ENCODE measurements around the gene ZBTB7C.

Gene ZBTB7C

DNA sequence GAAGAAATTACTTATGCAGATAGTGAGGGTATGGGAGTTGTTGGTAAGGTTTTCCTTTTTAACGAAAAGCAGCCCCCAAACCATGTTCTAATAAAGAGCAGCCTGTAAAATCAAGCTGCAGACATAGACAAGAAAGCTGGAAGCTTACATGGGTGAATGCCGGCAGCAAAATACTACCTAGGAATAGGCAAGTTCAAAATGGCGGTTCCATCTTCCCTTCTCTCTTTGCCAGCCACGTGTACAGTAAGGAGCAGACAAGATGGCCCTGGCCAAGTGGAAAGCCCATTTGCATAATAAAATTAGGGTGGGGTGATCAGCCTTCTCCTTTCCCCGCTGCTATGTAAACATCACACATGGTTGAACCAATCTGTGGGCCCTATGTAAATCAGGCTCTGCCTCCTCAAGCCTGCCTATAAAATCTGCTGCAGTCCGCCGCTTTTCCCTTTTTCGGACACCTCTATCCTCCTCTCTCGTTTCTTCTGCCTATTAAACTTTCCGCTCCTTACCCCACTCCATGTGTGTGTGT is 155.0 kb downstream of the ZBTB7C start:
- no peak for DNase-seq (ENCODE audit: low read depth)

DNA sequence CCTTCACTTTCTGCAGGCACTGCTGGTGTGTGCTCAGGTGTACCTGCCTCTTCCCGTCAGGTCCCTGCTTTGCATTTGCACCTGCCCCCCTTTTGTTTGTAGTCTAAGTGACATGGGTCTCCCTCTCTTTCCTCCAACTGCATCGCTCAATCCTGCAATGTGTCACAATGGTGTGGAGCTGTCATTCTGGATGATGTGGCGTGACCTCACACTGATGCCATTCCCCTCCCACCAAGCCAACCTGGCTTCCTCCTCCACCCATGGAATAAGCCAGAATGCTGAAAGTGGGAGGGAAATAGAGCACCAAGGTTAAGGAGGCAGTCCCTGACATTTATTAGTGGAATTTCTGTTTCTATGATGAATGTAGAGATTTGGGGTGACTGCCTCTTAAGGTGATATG is 156.7 kb downstream of the ZBTB7C start:
- no peak for DNase-seq (ENCODE audit: low read depth)

DNA sequence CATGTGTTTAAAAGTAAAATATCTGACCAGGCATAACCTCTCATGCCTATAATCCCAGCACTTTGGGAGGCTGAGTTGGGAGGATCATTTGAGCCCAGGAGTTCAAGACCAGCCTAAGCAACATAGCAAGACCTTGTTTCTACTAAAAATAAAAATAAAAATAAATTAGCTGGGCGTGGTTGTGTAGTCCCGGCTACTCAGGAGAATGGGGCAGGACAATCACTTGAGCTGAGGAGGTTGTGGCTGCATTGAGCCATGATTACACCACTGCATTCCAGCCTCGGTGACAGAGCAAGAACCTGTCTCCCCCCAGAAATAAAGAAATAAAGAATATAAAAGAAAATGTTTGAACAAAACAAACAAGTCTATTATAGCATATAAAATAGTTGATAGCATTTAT is 158.3 kb downstream of the ZBTB7C start:
- no peak for DNase-seq (ENCODE audit: low read depth)

GRCh38 chr18:48250362-48250907 is 158.7 kb downstream of the ZBTB7C start:
- no peak for DNase-seq (ENCODE audit: low read depth)

DNA sequence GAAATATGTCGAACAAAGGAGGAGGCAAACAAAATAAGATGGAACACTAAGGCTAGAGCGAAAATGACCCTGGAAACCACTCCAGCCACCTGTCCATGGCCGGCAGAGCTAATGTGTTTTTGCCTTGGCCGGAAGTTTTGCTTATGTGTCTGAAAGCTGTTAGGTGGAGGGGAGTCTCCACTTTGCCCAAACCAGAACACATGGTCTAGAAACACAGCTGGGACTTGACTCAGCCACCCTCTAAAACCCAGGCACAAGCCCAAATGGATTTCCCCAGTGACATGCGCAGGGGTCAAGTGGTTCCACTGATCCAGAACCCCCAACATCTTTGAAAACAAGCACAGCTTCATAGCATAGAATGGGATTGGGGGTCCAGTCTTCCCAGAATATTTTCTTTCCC is 159.3 kb downstream of the ZBTB7C start:
- DNase-seq (ENCODE audit: low read depth): no peak

GRCh38 chr18:48244530-48244929 is 164.7 kb downstream of the ZBTB7C start:
- DNase-seq (ENCODE audit: low read depth): no peak

GRCh38 chr18:48238636-48239035 is 170.5 kb downstream of the ZBTB7C start:
- DNase-seq (ENCODE audit: low read depth): no peak

GRCh38 chr18:48238206-48238605 is 171.0 kb downstream of the ZBTB7C start:
- DNase-seq (ENCODE audit: low read depth): peak; percentile 11

DNA sequence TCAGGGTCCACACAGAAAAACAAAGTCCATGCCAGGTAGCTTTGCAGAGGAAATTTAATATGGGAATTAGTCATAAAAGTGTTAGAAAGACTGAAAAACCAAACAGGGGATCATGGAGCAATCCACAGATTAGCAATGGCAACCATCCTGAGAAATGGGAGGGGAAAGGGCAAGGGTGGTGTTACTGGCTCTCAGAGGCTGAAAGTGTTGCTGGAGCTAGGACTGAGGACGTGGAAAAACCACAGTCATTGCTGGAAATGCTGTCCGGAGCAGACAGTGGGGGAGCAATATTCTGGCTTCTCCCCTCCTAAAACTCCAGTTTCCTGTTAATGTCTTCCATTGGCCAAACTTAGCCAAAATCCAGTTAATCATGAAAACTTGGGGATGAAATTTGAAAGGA is 172.4 kb downstream of the ZBTB7C start:
- DNase-seq (ENCODE audit: low read depth): no peak

DNA sequence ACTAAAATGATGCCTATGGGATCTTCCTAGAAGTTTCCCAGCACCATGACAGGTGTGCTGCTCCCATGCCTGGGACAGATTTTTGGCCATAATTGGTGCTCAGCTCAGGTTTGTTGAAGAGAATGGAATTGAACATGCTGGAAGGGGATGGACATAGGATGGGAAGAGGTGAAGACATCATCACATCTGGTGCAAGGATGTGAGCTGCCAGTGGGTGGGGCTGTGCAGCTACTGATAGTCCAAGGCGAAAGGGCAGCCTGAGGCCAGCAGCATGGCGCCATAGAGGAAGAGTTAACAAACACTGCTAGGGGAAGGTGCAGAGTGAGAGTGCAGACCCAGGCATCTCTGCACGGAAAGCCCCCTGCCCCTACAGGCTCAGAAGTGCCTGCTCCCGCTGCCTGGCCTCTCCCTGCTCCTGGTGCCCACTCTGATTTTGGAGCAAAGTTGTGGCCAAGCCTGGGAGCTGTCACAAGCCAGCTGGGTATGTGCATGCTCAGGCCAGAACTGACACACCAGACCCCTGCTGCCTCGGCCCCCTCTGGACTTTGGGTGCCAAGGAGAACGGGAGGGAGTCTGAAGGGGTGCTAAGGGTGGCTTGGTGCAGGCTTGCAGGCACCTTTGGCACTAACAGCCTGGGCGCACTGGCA is 178.6 kb downstream of the ZBTB7C start:
- peak; percentile 60 for DNase-seq (ENCODE audit: low read depth)

DNA sequence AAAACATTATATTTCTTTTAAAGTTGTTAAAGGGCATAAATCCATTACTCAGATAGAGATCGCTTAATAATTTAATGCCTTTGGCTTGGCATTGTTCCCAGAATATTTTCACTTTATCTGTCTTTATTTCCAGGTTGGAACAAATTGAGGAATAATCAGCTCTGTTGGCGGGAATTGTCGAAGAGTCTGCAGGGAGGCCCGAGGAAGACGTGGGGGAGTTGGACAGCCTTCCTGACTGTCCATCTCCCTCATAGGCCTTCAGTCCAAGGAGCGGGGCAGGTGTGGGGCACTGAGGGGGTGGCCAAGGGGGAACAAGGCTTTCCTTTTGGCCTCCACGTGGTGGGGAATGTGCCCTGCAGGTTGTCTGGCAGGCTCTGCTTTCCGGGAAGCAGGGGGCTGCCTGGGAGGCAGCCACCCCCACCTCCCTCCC is 179.6 kb downstream of the ZBTB7C start:
- DNase-seq (ENCODE audit: low read depth): no peak

GRCh38 chr18:48228841-48229240 is 180.3 kb downstream of the ZBTB7C start:
- no peak for DNase-seq (ENCODE audit: low read depth)

- peak; percentile 3 for DNase-seq (ENCODE audit: low read depth)
Observed at GRCh38 chr18:48228301-48228715, 180.9 kb downstream of the ZBTB7C start.

DNA sequence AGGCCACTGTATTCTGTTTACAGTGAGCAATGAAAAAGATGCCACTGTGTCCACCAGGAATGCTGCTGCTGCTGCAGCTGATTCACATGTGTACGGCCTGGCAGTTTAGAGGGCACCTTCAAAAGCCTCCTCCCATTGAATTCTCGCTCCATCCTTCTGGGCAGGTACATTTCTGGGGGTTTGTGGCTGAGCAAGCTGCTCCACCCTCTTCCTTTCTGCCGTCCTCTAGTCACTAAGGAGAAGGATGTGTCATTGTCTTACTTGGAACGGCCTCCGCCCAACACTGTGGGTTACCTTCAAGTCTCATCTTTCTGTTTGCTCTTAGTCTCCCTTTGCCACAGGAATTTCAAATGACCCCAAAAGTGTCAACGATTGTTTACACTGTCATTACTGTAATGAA is 182.0 kb downstream of the ZBTB7C start:
- no peak for DNase-seq (ENCODE audit: low read depth)

GRCh38 chr18:48226401-48226800 is 182.8 kb downstream of the ZBTB7C start:
- DNase-seq (ENCODE audit: low read depth): no peak

GRCh38 chr18:48222118-48222517 is 187.1 kb downstream of the ZBTB7C start:
- DNase-seq (ENCODE audit: low read depth): peak; percentile 49

- DNase-seq (ENCODE audit: low read depth): no peak
Observed at GRCh38 chr18:48219810-48220499, 189.2 kb downstream of the ZBTB7C start.

DNA sequence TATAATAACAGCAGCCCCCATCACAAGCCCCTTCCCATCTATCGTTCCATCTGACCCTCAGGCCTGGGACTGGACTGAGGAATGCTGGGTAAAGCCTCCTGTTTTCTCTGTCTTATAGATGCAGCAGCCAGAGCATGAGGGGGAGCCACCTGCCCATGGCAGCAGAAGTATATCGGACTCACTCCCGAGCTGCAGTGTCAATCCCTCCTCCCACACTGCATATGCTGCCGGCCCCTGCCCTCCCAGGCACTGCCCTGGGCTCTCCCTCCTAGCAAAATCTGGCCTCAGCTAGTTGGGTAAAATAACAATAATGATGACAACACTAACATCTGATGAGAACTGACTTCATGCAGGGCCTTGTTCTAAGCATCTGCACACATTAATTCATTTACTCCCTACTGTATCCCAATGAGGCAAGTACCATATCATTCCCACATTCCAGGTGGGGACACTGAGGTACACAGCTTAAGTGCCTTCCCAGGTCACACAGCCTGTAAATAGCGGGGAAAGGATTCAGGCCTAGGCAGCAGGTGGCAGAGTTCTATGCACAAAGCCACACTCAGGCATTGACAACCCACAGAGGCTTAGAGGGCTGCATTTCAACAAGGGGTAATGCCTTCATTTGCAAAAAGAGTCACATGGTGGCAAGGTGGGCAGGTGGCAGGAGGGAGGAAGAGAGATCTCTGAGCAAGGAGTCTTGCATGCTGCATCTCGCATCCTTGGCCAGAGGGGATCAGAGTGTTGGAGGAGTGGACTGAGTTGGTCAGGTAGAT is 190.0 kb downstream of the ZBTB7C start:
- no peak for DNase-seq (ENCODE audit: low read depth)

DNA sequence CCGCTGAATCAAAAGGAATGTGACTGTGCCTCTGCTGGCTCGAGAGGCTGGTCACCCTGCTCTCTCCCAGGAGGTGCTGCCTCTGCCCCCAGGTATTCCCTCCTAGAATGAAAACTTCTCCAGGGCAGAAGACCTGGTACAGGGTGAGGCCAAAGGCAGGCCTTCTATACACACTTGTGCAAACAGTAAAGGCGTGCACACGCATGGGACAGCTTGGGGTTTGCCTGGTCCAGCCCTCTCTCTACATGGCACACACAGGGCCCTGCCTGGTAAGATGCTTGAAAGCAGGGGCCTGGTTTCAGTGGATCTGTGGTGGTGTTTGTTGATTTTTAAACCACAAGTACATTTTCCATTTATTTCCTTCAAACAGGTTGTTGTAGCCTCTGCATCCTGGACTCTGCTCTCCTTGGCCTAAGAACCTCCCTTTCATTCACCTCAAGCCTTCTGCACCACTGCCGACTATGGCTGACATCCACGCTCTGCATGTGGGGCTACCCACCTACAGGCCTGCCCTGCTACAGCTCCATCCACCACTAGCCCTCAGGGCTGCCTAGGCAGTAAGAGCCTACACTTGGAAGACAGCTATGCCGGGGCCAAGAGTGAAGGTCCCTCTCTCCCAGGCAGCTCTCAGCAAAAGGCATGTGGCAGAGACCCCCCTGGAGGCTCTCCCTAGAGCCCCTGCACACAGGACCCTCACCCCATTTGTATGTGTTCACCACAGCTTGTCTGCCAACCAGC is 190.7 kb downstream of the ZBTB7C start:
- no peak for DNase-seq (ENCODE audit: low read depth)

DNA sequence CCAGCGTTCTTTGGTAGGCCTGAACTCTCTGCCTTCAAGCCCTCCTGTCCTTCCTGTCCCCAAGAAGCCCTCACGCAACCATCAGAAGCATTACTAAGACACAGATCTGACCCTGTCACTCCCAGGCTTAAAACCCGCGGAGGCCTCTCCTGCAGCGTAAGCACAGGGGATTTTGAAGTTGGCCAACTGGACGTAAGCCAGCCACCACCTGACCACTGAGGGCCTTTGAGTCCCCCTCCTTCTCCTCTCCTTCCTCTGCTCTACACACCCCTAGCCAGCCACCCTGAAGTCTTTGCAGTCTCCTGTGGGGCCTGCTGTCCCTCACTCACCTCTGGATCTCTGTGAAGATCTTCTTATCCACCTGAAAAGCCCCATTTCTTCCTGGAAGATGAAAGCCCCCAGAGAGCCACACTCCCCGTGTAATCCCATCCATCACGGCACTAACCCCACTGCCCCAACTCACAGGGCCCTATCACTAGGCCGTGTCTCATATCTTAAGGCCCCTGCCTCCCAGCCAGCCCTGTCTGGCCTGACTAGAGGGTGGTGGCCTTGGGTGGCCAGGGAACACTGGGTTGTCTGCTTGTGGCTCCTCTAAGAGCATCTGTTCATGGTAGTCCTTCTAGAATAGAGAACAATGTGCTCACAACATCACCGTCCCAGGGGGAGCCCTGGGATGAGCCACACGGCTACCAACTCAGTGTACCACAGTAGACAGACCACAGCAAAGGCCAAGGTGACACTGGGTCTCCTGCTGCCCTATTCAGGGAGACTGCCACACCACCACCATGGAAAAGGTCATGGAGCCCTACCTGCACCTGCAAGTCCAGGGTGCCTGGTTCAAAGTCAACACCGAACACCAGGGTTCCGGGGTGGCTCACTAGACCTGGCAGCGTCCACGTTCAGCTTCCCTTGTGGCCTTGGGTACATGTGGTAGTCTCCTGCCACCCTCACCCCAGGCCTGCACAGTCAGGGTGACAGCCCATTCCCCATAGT is 191.6 kb downstream of the ZBTB7C start:
- no peak for DNase-seq (ENCODE audit: low read depth)
